B cell (primary cell): ENCODE data around the gene FUT3. TPM values are rescaled to one million over a fixed set of nuclear protein-coding genes. Genes with fewer than 3 reads are reported as not detected.
"Not testable (repeated sequence)": the region's sequence is repeated elsewhere in the genome, so short reads cannot be mapped to it uniquely, and the experiment has no call there.

Experiments used
- ATAC-seq: fragments of 200-7000 bp; cut with Tn5 transposase; one replicate; pipeline ENCODE4 v1.10.0; 2021; ENCODE audit warnings: low read depth, mild to moderate bottlenecking, moderate number of reproducible peaks, moderate library complexity
- CTCF ChIA-PET: fragments of 350-600 bp; sonication (Branson Sonifier 250); formaldehyde crosslinking; loops from one replicate; lab custom pipeline; 2021; ENCODE audit warnings: antibody characterized with exemption, inconsistent platforms; lab: Charles Lee
- POLR2A ChIA-PET: fragments of 350-600 bp; sonication (Branson Sonifier 250); formaldehyde crosslinking; loops from one replicate; lab custom pipeline; 2021; ENCODE audit warnings: antibody characterized with exemption; lab: Charles Lee
- DNase-seq: peaks from one replicate; pipeline ENCODE4 v3.0.0; 2013
- H2AFZ ChIP-seq: 2 replicates; pipeline ENCODE4 v1.6.1; 2012; ENCODE audit warnings: mild to moderate bottlenecking, low read depth, low read length; ENCODE audit not compliant: insufficient read depth, poor library complexity, severe bottlenecking
- H3K27ac ChIP-seq, 2 donors: 1 replicate in 1 of 2; 2 replicates in 1 of 2; pipeline ENCODE4 v1.5.1; 2012 to 2013; ENCODE audit warnings: low read length in 2 of 2, mild to moderate bottlenecking in 2 of 2, moderate library complexity in 1 of 2
- H3K27me3 ChIP-seq, 4 experiments: fragments of 200-600 bp in 1 of 4; sonication (generic) in 1 of 4; replicated peaks in 1 of 4; 1 replicate in 2 of 4; 2 replicates in 2 of 4; pipeline versions ENCODE4 v1.6.1 to v1.7.0; 2013 to 2016; ENCODE audit warnings: low read length in 3 of 4, mild to moderate bottlenecking in 2 of 4, mixed read lengths in 1 of 4, moderate library complexity in 1 of 4; ENCODE audit not compliant: insufficient read depth in 4 of 4, control insufficient read depth in 3 of 4; ENCODE audit errors: control extremely low read depth in 1 of 4
- H3K36me3 ChIP-seq, 2 experiments: replicated peaks in 1 of 2; 1 replicate in 1 of 2; 2 replicates in 1 of 2; pipeline versions ENCODE4 v1.6.1 to v1.7.1; 2013; ENCODE audit warnings: low read length in 1 of 2; ENCODE audit not compliant: insufficient read depth in 2 of 2, control insufficient read depth in 1 of 2; ENCODE audit errors: control extremely low read depth in 1 of 2, extremely low read depth in 1 of 2
- H3K4me1 ChIP-seq, 2 donors: fragments of 200-600 bp in 1 of 2; sonication (generic) in 1 of 2; 1 replicate in 1 of 2; 2 replicates in 1 of 2; pipeline versions ENCODE4 v1.5.1 to v1.6.1; 2013 to 2017; ENCODE audit warnings: low read length in 2 of 2; ENCODE audit not compliant: control insufficient read depth in 2 of 2, insufficient read depth in 2 of 2
- H3K4me2 ChIP-seq: replicated peaks from 2 replicates; pipeline ENCODE3; 2012; ENCODE audit warnings: mild to moderate bottlenecking, low read depth, low read length; ENCODE audit not compliant: poor library complexity, severe bottlenecking
- H3K4me3 ChIP-seq, 5 experiments: fragments of 200-600 bp in 1 of 5; sonication (generic) in 1 of 5; 1 replicate in 3 of 5; 2 replicates in 2 of 5; pipeline versions ENCODE4 v1.5.1 to v1.7.0; 2011 to 2016; ENCODE audit warnings: low read length in 4 of 5, mild to moderate bottlenecking in 4 of 5, low read depth in 2 of 5, control low read depth in 1 of 5, moderate library complexity in 1 of 5; ENCODE audit not compliant: insufficient read depth in 1 of 5; ENCODE audit errors: control extremely low read depth in 1 of 5, extremely low read depth in 1 of 5
- H3K79me2 ChIP-seq: fragments of 200-600 bp; sonication (generic); one replicate; pipeline ENCODE4 v1.6.0; 2016; ENCODE audit warnings: low read length; ENCODE audit not compliant: control insufficient read depth, insufficient read depth
- H3K9ac ChIP-seq: fragments of 200-600 bp; sonication (generic); 2 replicates; pipeline ENCODE4 v1.6.1; 2017; ENCODE audit warnings: mild to moderate bottlenecking, low read length, moderate library complexity
- H3K9me3 ChIP-seq, 3 donors: one replicate each; pipeline versions ENCODE4 v1.6.1 to v1.7.1; 2013; ENCODE audit warnings: low read length in 2 of 3; ENCODE audit not compliant: control insufficient read depth in 2 of 3, insufficient read depth in 1 of 3; ENCODE audit errors: control extremely low read depth in 1 of 3
- H4K20me1 ChIP-seq: 2 replicates; pipeline ENCODE4 v1.6.0; 2012; ENCODE audit warnings: mild to moderate bottlenecking, low read length; ENCODE audit not compliant: insufficient read depth, control insufficient read depth, poor library complexity, severe bottlenecking
- H3K27ac Mint-ChIP-seq: one replicate; pipeline ENCODE4 v1.8.0; 2021; ENCODE audit warnings: mixed read lengths
- H3K27me3 Mint-ChIP-seq: one replicate; pipeline ENCODE4 v1.8.0; 2021; ENCODE audit warnings: mixed read lengths
- H3K4me1 Mint-ChIP-seq: one replicate; pipeline ENCODE4 v1.8.0; 2021; ENCODE audit warnings: mixed read lengths
- H3K4me3 Mint-ChIP-seq: one replicate; pipeline ENCODE4 v1.8.0; 2021; ENCODE audit warnings: mixed read lengths
- H3K9me3 Mint-ChIP-seq: one replicate; pipeline ENCODE4 v1.8.0; 2022; ENCODE audit warnings: mixed read lengths; ENCODE audit not compliant: insufficient read depth
- EZH2 ChIP-seq: IDR thresholded peaks from 2 replicates; pipeline ENCODE4 v1.6.1; 2012; ENCODE audit warnings: borderline replicate concordance, low read depth, mild to moderate bottlenecking, moderate library complexity, low read length; ENCODE audit not compliant: insufficient read depth, poor library complexity, severe bottlenecking
- WGBS: methylation state at CpG from one replicate; pipeline ENCODE4 v1.1.5; 2013; ENCODE audit warnings: missing lambda C conversion rate; ENCODE audit not compliant: insufficient coverage; 5-methylcytosine and 5-hydroxymethylcytosine counted together
- intact Hi-C: fragments of 100-400 bp; cut with micrococcal nuclease; formaldehyde crosslinking; loops from one replicate; pipeline ENCODE4 v1.10.0; 2022
- polyA plus RNA-seq: library from polyadenylated mRNA; depleted of rRNA; stranded (reverse); fragments of >200 nt; gene quantifications from 2 replicates; pipeline ENCODE4 v1.2.3, GENCODE V29; 2012
- total RNA-seq, 2 donors: library from RNA; stranded (reverse); fragments of 120-200 nt in 1 of 2; gene quantifications; 1 replicate in 1 of 2; 2 replicates in 1 of 2; pipeline versions ENCODE4 v1.2.3 to v1.2.4, GENCODE V29; 2013 to 2022
- TF ChIP-seq, protein P1 (sequence below): fragments of 200-600 bp; IDR thresholded peaks from one replicate; pipeline ENCODE4 v1.8.0; 2022; ENCODE audit warnings: antibody characterized with exemption, mild to moderate bottlenecking

FUT3 gene
- total and polyA plus RNA-seq, 2 donors (not counting 1 experiment from before 2014, with no cell fraction given), result not detected

DNA sequence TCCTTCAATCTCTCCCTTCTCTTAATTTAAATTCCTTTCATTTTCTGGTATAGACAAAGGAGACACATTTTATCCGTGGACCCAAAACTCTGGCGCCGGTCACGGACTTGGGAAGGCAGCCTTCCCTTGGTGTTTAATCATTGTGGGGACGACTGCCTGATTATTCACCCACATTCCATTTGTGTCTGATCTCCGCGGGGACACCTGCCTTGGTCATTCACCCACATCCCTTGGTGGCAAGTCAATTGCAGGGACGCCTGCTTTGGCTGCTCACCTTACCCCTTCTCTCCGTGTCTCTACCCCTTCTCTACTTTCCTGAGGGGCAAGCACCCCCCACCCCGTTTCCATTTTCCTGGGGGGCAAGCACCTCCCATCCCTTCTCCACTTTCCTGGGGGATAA, 3.4 kb downstream of the FUT3 start:
- H3K4me1 ChIP-seq, H3K27ac Mint-ChIP-seq, H3K4me3 Mint-ChIP-seq, H3K79me2 ChIP-seq, H3K27me3 Mint-ChIP-seq, H3K4me3 ChIP-seq, H4K20me1 ChIP-seq, H3K9me3 Mint-ChIP-seq, DNase-seq, H3K4me1 Mint-ChIP-seq, H3K9ac ChIP-seq, H3K27ac ChIP-seq, POLR2A ChIA-PET, ATAC-seq, H3K4me2 ChIP-seq, H3K27me3 ChIP-seq, intact Hi-C loops, H3K9me3 ChIP-seq, CTCF ChIA-PET, H3K36me3 ChIP-seq, H2AFZ ChIP-seq: not testable (repeated sequence)
- WGBS, result 90% methylated on average over 10 of the region's 10 CpGs

- ATAC-seq, result no peak
- no peak for DNase-seq
- Histone ChIP-seq H3K9me3 (no peaks in the 10 kb centered on the region), H3K27ac (no peak overlapping the region), H3K4me3 (no peak overlapping the region), H3K9ac (no peak overlapping the region), H3K36me3 (no peaks in the 10 kb centered on the region), H4K20me1 (no peaks in the 10 kb centered on the region), H3K27me3 (no peaks in the 10 kb centered on the region), H3K4me2 (no peak overlapping the region), H2AFZ (no peak overlapping the region), H3K79me2 (no peaks in the 10 kb centered on the region), H3K4me1 (no peaks in the 10 kb centered on the region)
- ChIA-PET POLR2A (no interaction called here), CTCF (no interaction called here)
- H3K27me3 Mint-ChIP-seq, result peaks cover 3% of the 10 kb centered on the region
- no peaks in the 10 kb centered on the region for H3K4me1 Mint-ChIP-seq
- no peak overlapping the region for H3K27ac Mint-ChIP-seq
- H3K9me3 Mint-ChIP-seq, result no peaks in the 10 kb centered on the region
- WGBS, result 95% methylated on average over 20 of the region's 24 CpGs
- no peak overlapping the region for H3K4me3 Mint-ChIP-seq
- TF ChIP-seq EZH2, result no peak
- TF ChIP-seq, protein P1, sequence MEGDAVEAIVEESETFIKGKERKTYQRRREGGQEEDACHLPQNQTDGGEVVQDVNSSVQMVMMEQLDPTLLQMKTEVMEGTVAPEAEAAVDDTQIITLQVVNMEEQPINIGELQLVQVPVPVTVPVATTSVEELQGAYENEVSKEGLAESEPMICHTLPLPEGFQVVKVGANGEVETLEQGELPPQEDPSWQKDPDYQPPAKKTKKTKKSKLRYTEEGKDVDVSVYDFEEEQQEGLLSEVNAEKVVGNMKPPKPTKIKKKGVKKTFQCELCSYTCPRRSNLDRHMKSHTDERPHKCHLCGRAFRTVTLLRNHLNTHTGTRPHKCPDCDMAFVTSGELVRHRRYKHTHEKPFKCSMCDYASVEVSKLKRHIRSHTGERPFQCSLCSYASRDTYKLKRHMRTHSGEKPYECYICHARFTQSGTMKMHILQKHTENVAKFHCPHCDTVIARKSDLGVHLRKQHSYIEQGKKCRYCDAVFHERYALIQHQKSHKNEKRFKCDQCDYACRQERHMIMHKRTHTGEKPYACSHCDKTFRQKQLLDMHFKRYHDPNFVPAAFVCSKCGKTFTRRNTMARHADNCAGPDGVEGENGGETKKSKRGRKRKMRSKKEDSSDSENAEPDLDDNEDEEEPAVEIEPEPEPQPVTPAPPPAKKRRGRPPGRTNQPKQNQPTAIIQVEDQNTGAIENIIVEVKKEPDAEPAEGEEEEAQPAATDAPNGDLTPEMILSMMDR, result no peak
- intact Hi-C loops, result no loop called here
Observed at GRCh38 chr19:5844456-5845433, 6.5 kb downstream of the FUT3 start.
